H9 (cell line): ENCODE results near the gene KCNMA1. TPM values are rescaled to one million over a fixed set of nuclear protein-coding genes. Genes with fewer than 3 reads are reported as not detected.

Source experiments
- DNase-seq: peaks from one replicate; pipeline ENCODE4 v3.0.0-alpha.2; 2017
- H2AFZ ChIP-seq: one replicate; pipeline ENCODE4 v1.6.1; 2013; ENCODE audit warnings: mild to moderate bottlenecking, low read length, control low read depth, moderate library complexity
- H2AK5ac ChIP-seq: 2 replicates; pipeline ENCODE4 v1.6.1; 2013; ENCODE audit warnings: low read length, control low read depth, mixed read lengths; ENCODE audit not compliant: insufficient read length
- H2BK120ac ChIP-seq: one replicate; pipeline ENCODE4 v1.6.1; 2013; ENCODE audit warnings: low read depth, mild to moderate bottlenecking, low read length, control low read depth, inconsistent platforms; ENCODE audit not compliant: poor library complexity, severe bottlenecking
- H2BK12ac ChIP-seq: 2 replicates; pipeline ENCODE4 v1.6.1; 2013; ENCODE audit warnings: low read length, control low read depth, mixed read lengths, low read depth; ENCODE audit not compliant: insufficient read length
- H2BK15ac ChIP-seq: 2 replicates; pipeline ENCODE4 v1.6.1; 2013; ENCODE audit warnings: low read depth, low read length, control low read depth
- H2BK20ac ChIP-seq: one replicate; pipeline ENCODE4 v1.6.1; 2013; ENCODE audit warnings: low read depth, mild to moderate bottlenecking, low read length, control low read depth, inconsistent platforms; ENCODE audit not compliant: poor library complexity, severe bottlenecking
- H2BK5ac ChIP-seq: 2 replicates; pipeline ENCODE4 v1.6.1; 2013; ENCODE audit warnings: low read length, control low read depth, mixed read lengths; ENCODE audit not compliant: insufficient read length
- H3K14ac ChIP-seq: 2 replicates; pipeline ENCODE4 v1.6.1; 2013; ENCODE audit warnings: low read length, control low read depth; ENCODE audit not compliant: insufficient read depth
- H3K18ac ChIP-seq: 2 replicates; pipeline ENCODE4 v1.6.1; 2013; ENCODE audit warnings: low read depth, mild to moderate bottlenecking, mixed read lengths, low read length, control low read depth; ENCODE audit not compliant: insufficient read length
- H3K23ac ChIP-seq: 2 replicates; pipeline ENCODE4 v1.6.1; 2013; ENCODE audit warnings: low read length, control low read depth, mixed read lengths, low read depth; ENCODE audit not compliant: insufficient read length
- H3K23me2 ChIP-seq: 2 replicates; pipeline ENCODE4 v1.6.1; 2013; ENCODE audit warnings: low read depth, mild to moderate bottlenecking, mixed read lengths, low read length, control low read depth; ENCODE audit not compliant: insufficient read length, poor library complexity, severe bottlenecking
- H3K27ac ChIP-seq: 2 replicates; pipeline ENCODE4 v1.5.1; 2013; ENCODE audit warnings: low read length, control low read depth, mixed read lengths, low read depth; ENCODE audit not compliant: insufficient read length
- H3K27me3 ChIP-seq: 2 replicates; pipeline ENCODE4 v1.6.1; 2013; ENCODE audit warnings: low read length, control low read depth, inconsistent platforms; ENCODE audit not compliant: insufficient read depth
- H3K4ac ChIP-seq: 2 replicates; pipeline ENCODE4 v1.6.1; 2013; ENCODE audit warnings: low read depth, mild to moderate bottlenecking, control low read depth, inconsistent platforms, low read length, moderate library complexity
- H3K4me1 ChIP-seq: 2 replicates; pipeline ENCODE4 v1.6.1; 2013; ENCODE audit warnings: low read length, control low read depth, inconsistent platforms; ENCODE audit not compliant: insufficient read depth
- H3K4me2 ChIP-seq: 2 replicates; pipeline ENCODE4 v1.6.1; 2013; ENCODE audit warnings: low read length, control low read depth, mixed read lengths; ENCODE audit not compliant: insufficient read length, insufficient read depth
- H3K56ac ChIP-seq: 2 replicates; pipeline ENCODE4 v1.6.1; 2013; ENCODE audit warnings: low read depth, mild to moderate bottlenecking, mixed read lengths, low read length, control low read depth; ENCODE audit not compliant: insufficient read length
- H3K79me1 ChIP-seq: 2 replicates; pipeline ENCODE4 v1.6.1; 2013; ENCODE audit warnings: low read depth, mild to moderate bottlenecking, moderate library complexity, low read length, control low read depth, inconsistent platforms; ENCODE audit not compliant: insufficient read depth, poor library complexity, severe bottlenecking
- H3K79me2 ChIP-seq: 2 replicates; pipeline ENCODE4 v1.6.1; 2013; ENCODE audit warnings: low read length, control low read depth, inconsistent platforms; ENCODE audit not compliant: insufficient read depth
- H3K9ac ChIP-seq: 2 replicates; pipeline ENCODE4 v1.6.1; 2013; ENCODE audit warnings: low read length, control low read depth, mixed read lengths; ENCODE audit not compliant: insufficient read length; ENCODE audit errors: extremely low read depth
- H3K9me3 ChIP-seq: one replicate; pipeline ENCODE4 v1.6.1; 2013; ENCODE audit warnings: low read depth, low read length, inconsistent platforms; ENCODE audit not compliant: control insufficient read depth
- H3T11ph ChIP-seq: one replicate; pipeline ENCODE4 v1.6.1; 2013; ENCODE audit warnings: mild to moderate bottlenecking, low read length, control low read depth, inconsistent platforms
- H4K20me1 ChIP-seq: one replicate; pipeline ENCODE4 v1.6.1; 2013; ENCODE audit not compliant: control insufficient read depth, insufficient read length, insufficient read depth
- H4K5ac ChIP-seq: 2 replicates; pipeline ENCODE4 v1.6.1; 2013; ENCODE audit warnings: low read depth, mild to moderate bottlenecking, mixed read lengths, low read length, control low read depth; ENCODE audit not compliant: insufficient read length
- H4K8ac ChIP-seq: replicated peaks from 2 replicates; pipeline ENCODE4 v1.6.1; 2013; ENCODE audit warnings: low read length, control low read depth, mixed read lengths, low read depth; ENCODE audit not compliant: insufficient read length
- H4K91ac ChIP-seq: 2 replicates; pipeline ENCODE4 v1.6.1; 2013; ENCODE audit warnings: low read depth, mild to moderate bottlenecking, moderate library complexity, mixed read lengths, low read length, control low read depth; ENCODE audit not compliant: insufficient read length
- H3K27ac Mint-ChIP-seq, 3 experiments: 2 replicates in 2 of 3; 3 replicates in 1 of 3; pipeline ENCODE4 v1.8.0; 2020 to 2021; ENCODE audit warnings: mixed read lengths in 3 of 3, mild to moderate bottlenecking in 1 of 3, moderate library complexity in 1 of 3
- H3K27me3 Mint-ChIP-seq: 2 replicates; pipeline ENCODE4 v1.8.0; 2021; ENCODE audit warnings: low read depth, mild to moderate bottlenecking, moderate library complexity, mixed read lengths
- H3K36me3 Mint-ChIP-seq, 3 experiments: 2 replicates in 2 of 3; 3 replicates in 1 of 3; pipeline ENCODE4 v1.8.0; 2020 to 2021; ENCODE audit warnings: low read depth in 3 of 3, mixed read lengths in 3 of 3; ENCODE audit not compliant: insufficient read depth in 1 of 3
- H3K4me1 Mint-ChIP-seq, 2 experiments: 2 replicates each; pipeline ENCODE4 v1.8.0; 2020; ENCODE audit warnings: mixed read lengths in 2 of 2
- H3K4me3 Mint-ChIP-seq, 2 experiments: 2 replicates in 1 of 2; 3 replicates in 1 of 2; pipeline ENCODE4 v1.8.0; 2020 to 2021; ENCODE audit warnings: mild to moderate bottlenecking in 2 of 2, mixed read lengths in 2 of 2, moderate library complexity in 1 of 2
- H3K9me3 Mint-ChIP-seq, 2 experiments: 2 replicates in 1 of 2; 3 replicates in 1 of 2; pipeline ENCODE4 v1.8.0; 2020; ENCODE audit warnings: mild to moderate bottlenecking in 2 of 2, mixed read lengths in 2 of 2, moderate library complexity in 1 of 2
- WGBS: extraction: QIAGEN DNeasy Blood & Tissue Kit; methylation state at CpG from one replicate; pipeline ENCODE4 v1.1.7; 2013; ENCODE audit warnings: missing lambda C conversion rate, low lambda C conversion rate, mixed read lengths; ENCODE audit not compliant: insufficient read length; ENCODE audit errors: extremely low coverage; 5-methylcytosine and 5-hydroxymethylcytosine counted together
- total RNA-seq: library from RNA; stranded (reverse); gene quantifications from 2 replicates; pipeline ENCODE4 v1.2.1, GENCODE V29; 2021
- TF ChIP-seq, protein P1 (sequence below): fragments of 200-600 bp; sonication (generic); conservative IDR thresholded peaks from 3 replicates; pipeline ENCODE4 v1.8.0; 2021; ENCODE audit warnings: antibody characterized with exemption, mild to moderate bottlenecking

Gene KCNMA1
- total RNA-seq, 1 experiment from 2014 or later: 2.0 TPM

DNA sequence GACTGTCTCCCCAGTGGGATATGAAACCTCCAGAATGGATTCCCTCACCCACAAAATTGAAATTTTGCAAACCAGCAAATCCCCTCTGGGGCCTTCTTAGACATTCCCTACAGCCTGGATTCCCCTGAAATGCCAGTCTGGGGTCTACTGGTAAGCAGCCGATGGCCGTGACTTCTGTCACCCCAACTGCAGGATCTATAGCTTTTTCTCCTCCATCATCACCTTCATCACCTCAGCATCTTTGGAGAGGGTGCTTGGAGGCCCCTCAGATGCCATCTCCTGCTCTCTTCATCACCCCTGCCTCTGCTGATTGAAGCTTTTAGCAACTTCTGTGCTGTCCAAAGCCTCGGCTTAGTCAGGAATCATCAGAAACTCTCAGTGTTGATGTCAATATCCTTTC, 2.6 kb upstream of the KCNMA1 start:
- H2AK5ac ChIP-seq: no peak overlapping the region
- no peak overlapping the region for H3K23ac ChIP-seq
- Mint-ChIP-seq H3K4me3 (no peak overlapping the region; a peak in 1 of 5 replicates), H3K9me3 (peaks cover 12 to 14% of the 10 kb centered on the region in 2 experiments), H3K4me1 (peaks cover 24 to 27% of the 10 kb centered on the region in 2 experiments), H3K36me3 (peaks cover 2 to 12% (median 7%) of the 10 kb centered on the region in 3 experiments; a peak in 6 of 7 replicates), H3K27me3 (peaks cover 60% of the 10 kb centered on the region), H3K27ac (no peak overlapping the region)
- H3K23me2 ChIP-seq: peaks cover 20% of the 10 kb centered on the region
- H3K18ac ChIP-seq: no peak overlapping the region
- no peak overlapping the region for H2BK5ac ChIP-seq
- H3K14ac ChIP-seq: no peak overlapping the region
- H2BK20ac ChIP-seq: no peak overlapping the region
- no peak overlapping the region for H4K91ac ChIP-seq
- H4K8ac ChIP-seq: no peak overlapping the region
- TF ChIP-seq, protein P1, sequence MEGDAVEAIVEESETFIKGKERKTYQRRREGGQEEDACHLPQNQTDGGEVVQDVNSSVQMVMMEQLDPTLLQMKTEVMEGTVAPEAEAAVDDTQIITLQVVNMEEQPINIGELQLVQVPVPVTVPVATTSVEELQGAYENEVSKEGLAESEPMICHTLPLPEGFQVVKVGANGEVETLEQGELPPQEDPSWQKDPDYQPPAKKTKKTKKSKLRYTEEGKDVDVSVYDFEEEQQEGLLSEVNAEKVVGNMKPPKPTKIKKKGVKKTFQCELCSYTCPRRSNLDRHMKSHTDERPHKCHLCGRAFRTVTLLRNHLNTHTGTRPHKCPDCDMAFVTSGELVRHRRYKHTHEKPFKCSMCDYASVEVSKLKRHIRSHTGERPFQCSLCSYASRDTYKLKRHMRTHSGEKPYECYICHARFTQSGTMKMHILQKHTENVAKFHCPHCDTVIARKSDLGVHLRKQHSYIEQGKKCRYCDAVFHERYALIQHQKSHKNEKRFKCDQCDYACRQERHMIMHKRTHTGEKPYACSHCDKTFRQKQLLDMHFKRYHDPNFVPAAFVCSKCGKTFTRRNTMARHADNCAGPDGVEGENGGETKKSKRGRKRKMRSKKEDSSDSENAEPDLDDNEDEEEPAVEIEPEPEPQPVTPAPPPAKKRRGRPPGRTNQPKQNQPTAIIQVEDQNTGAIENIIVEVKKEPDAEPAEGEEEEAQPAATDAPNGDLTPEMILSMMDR: no peak
- no peak overlapping the region for H2BK15ac ChIP-seq
- no peak overlapping the region for H2AFZ ChIP-seq
- no peak overlapping the region for H3K27ac ChIP-seq
- H3K79me2 ChIP-seq: no peaks in the 10 kb centered on the region
- H4K20me1 ChIP-seq: no peaks in the 10 kb centered on the region
- no peaks in the 10 kb centered on the region for H3K9me3 ChIP-seq
- no peak overlapping the region for H3K9ac ChIP-seq
- H3K79me1 ChIP-seq: no peaks in the 10 kb centered on the region
- no peak overlapping the region for H3K56ac ChIP-seq
- H4K5ac ChIP-seq: no peak overlapping the region
- no peak overlapping the region for H3K4ac ChIP-seq
- no peak overlapping the region for H3T11ph ChIP-seq
- no peaks in the 10 kb centered on the region; the same call in 1 of the 2 replicates for H3K4me1 ChIP-seq
- DNase-seq: no peak
- no peak overlapping the region for H2BK12ac ChIP-seq
- WGBS: no CpG with 5 or more reads among the region's 3 CpGs
- no peak overlapping the region for H3K4me2 ChIP-seq
- no peak overlapping the region for H2BK120ac ChIP-seq
- peaks cover 40% of the 10 kb centered on the region for H3K27me3 ChIP-seq
